Testis (tissue), 3 donors: ENCODE measurements around the gene LMNTD2. TPM values are rescaled to one million over a fixed set of nuclear protein-coding genes. Genes with fewer than 3 reads are reported as not detected.
"Not testable (repeated sequence)": the region's sequence is repeated elsewhere in the genome, so short reads cannot be mapped to it uniquely, and the experiment has no call there.

Experiments used
- DNase-seq: peaks from one replicate; pipeline ENCODE4 v3.0.0-alpha.2; 2019
- H3K27ac ChIP-seq, 2 donors: fragments of 200-600 bp; sonication (generic); one replicate each; pipeline ENCODE4 v1.5.1; 2019
- H3K27me3 ChIP-seq: fragments of 200-600 bp; sonication (generic); one replicate; pipeline ENCODE4 v1.5.1; 2019
- H3K36me3 ChIP-seq: fragments of 200-600 bp; sonication (generic); one replicate; pipeline ENCODE4 v1.5.1; 2017; ENCODE audit warnings: low read depth; ENCODE audit errors: missing control alignments
- H3K4me1 ChIP-seq: fragments of 200-600 bp; sonication (generic); one replicate; pipeline ENCODE4 v1.5.1; 2019
- H3K4me3 ChIP-seq, 2 donors: fragments of 200-600 bp; sonication (generic); one replicate each; pipeline ENCODE4 v1.5.1; 2017 to 2019
- H3K9me3 ChIP-seq: fragments of 200-600 bp; sonication (generic); one replicate; pipeline ENCODE4 v1.5.1; 2017
- CTCF ChIP-seq, 3 experiments: fragments of 450-650 bp in 2 of 3; fragments of 200-600 bp in 1 of 3; sonication (generic) in 1 of 3; IDR thresholded peaks; one replicate each; pipeline ENCODE4 v1.5.1; 2016 to 2019; ENCODE audit warnings: antibody characterized with exemption in 3 of 3, mild to moderate bottlenecking in 2 of 3, moderate library complexity in 1 of 3
- POLR2A ChIP-seq: fragments of 450-650 bp; IDR thresholded peaks from one replicate; pipeline ENCODE4 v1.6.1; 2017; ENCODE audit warnings: antibody characterized with exemption, mild to moderate bottlenecking, moderate library complexity
- WGBS, 2 donors: methylation state at CpG; one replicate each; pipeline ENCODE4 v1.1.5; 2018; 5-methylcytosine and 5-hydroxymethylcytosine counted together
- intact Hi-C: fragments of 100-400 bp; cut with DNase I; formaldehyde crosslinking; loops from one replicate; pipeline ENCODE4 v1.15.1; 2023; ENCODE audit warnings: low total_unique reads
- polyA plus RNA-seq: library from polyadenylated mRNA; stranded (reverse); fragments of 350-450 nt; fragmentation: Illumina TruSeq; extraction: RNeasy Lipid Tissue Mini Kit (QIAGEN cat#74804); gene quantifications from one replicate; pipeline ENCODE4 v1.2.3, GENCODE V29; 2014; ENCODE audit warnings: low read depth, low replicate concordance; ENCODE audit not compliant: insufficient read depth
- total RNA-seq, 2 donors: library from RNA; depleted of rRNA; stranded (reverse); fragments of >200 nt; gene quantifications; one replicate each; pipeline ENCODE4 v1.2.3, GENCODE V29; 2016

LMNTD2 gene
- total and polyA plus RNA-seq, 3 donors from 2014 or later = 26.1 to 59.9 (median 29.2) TPM

GRCh38 chr11:574632-575312 lies 14.2 kb upstream of the LMNTD2 start:
- Histone ChIP-seq H3K27me3 (no peaks in the 10 kb centered on the region), H3K4me3 (peak overlapping the region; percentile 72 to 83), H3K36me3 (no peaks in the 10 kb centered on the region), H3K27ac (peak overlapping the region; percentile 75 to 82), H3K4me1 (peaks cover 45% of the 10 kb centered on the region), H3K9me3 (no peaks in the 10 kb centered on the region)
- DNase-seq = peak; percentile 38
- no peak for TF ChIP-seq CTCF (IDR thresholded peaks at IDR 0.05)
- TF ChIP-seq POLR2A = no peak
- WGBS, 2 donors = 9 to 20% methylated on average over 19 to 25 of the region's 25 CpGs
- intact Hi-C loops = no loop called here

DNA sequence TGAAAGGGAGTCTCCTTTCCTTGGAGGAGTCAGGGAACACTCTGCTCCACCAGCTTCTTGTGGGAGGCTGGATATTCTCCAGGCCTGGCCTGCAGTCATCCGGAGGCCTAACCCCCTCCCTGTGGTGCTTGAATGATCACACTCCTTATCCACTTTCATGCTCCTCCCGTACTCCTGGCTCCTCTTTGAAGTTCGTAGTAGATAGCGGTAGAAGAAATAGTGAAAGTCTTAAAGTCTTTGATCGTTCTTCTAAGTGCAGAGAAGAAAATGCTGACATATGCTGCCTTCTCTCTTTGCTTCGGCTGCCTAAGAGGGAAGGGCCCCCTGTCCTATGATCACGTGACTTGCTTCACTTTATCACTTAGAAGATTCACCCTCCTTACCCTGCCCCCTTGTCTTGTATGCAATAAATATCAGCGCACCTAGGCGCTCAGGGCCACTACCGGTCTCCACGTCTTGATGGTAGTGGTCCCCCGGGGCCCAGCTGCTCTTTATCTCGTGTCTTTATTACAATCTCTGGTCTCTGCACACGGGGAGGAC lies 13.6 kb upstream of the LMNTD2 start:
- peak overlapping the region in 1 of 2 donors; percentile 83 for H3K4me3 ChIP-seq
- peak overlapping the region; percentile 8 to 48 for H3K27ac ChIP-seq
- intact Hi-C loops, H3K27me3 ChIP-seq, H3K36me3 ChIP-seq, H3K9me3 ChIP-seq: not testable (repeated sequence)
- peaks cover 44% of the 10 kb centered on the region for H3K4me1 ChIP-seq
- peak; percentile 58 for DNase-seq
- WGBS, 2 donors = 31 to 36% methylated on average over 14 of the region's 14 CpGs

DNA sequence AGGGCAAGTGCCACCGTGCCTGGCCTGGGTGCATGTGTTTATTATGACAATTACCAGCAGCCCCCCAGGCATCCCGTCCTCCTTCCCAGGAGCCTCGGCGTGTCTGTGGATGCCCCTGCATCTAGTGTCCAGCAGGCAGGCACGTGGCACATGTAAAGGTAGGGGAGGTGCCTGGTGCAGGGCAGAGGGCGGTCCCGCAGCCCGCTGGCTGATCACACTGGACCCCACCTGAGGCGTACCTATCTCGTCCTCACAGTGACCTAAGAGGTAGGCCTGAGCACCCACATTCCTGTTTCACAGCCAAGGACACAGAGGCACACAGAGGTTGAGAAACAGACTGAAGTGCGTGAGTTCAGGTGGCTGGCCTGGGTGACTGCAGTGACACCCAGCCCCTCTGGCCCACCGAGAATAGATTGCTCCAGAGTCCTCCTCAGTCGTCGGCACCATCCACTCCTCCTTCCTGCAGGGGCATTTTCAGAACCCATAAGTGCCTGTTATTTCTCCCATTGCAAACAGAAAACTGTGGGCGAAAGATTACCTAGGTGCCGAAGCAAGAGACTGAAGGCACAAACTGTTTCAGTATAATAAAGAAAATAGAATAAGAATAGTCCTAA lies 12.7 kb upstream of the LMNTD2 start:
- no peak for TF ChIP-seq POLR2A
- H3K4me3 ChIP-seq = no peak overlapping the region
- H3K36me3 ChIP-seq = no peaks in the 10 kb centered on the region
- intact Hi-C loops = no loop called here
- no peaks in the 10 kb centered on the region for H3K9me3 ChIP-seq
- no peaks in the 10 kb centered on the region for H3K27me3 ChIP-seq
- H3K4me1 ChIP-seq = peaks cover 39% of the 10 kb centered on the region
- no peak for DNase-seq
- peak overlapping the region; percentile 40 to 48 for H3K27ac ChIP-seq
- WGBS, 2 donors = 63 to 82% methylated on average over 9 to 16 of the region's 16 CpGs

GRCh38 chr11:571802-572185 lies 11.3 kb upstream of the LMNTD2 start:
- H3K9me3 ChIP-seq = no peaks in the 10 kb centered on the region
- TF ChIP-seq CTCF (IDR thresholded peaks at IDR 0.05) = no peak
- TF ChIP-seq POLR2A = no peak
- no peaks in the 10 kb centered on the region for H3K36me3 ChIP-seq
- 81 to 93% methylated on average over 3 to 8 of the region's 8 CpGs for WGBS, 2 donors
- no peaks in the 10 kb centered on the region for H3K27me3 ChIP-seq
- intact Hi-C loops = no loop called here
- no peak overlapping the region for H3K4me3 ChIP-seq
- no peak overlapping the region for H3K27ac ChIP-seq
- no peak for DNase-seq
- peaks cover 33% of the 10 kb centered on the region for H3K4me1 ChIP-seq

DNA sequence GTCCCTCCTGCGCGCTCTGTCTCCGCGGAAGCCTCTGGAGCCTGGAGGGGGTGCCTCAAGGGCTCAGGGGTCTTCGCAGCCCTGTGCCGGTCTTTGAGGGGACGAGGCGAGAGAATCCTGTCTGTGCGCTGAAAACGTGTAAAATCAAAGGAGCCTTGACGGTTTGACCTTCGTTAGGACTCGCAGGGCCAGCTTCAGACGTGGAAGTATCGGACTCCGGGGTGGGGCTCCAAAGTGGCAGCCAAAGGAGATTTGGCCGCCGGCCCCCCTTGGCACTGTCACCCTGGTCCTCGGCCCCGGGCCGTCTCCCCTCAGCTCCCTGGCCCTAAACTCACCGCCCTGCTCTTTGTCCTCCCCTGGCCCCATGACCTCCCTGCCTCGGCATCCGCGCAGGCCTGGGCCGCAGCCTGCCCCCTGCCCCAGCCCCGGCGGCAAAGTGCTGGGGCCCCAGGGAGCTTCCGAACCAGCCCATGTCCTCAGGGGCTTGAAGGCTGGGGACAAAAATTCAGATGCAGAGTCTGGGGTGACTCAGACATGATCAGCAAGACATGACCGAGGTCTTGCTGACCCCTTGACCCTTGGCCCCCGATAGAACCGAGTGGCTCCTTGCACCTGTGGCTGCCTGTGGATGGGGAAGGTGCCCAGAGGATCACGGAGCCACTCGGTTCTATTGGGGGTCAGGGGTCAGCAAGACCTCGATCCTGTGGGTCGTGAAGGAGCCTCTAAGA lies 8.8 kb upstream of the LMNTD2 start:
- DNase-seq = no peak
- 14 to 20% methylated on average over 23 to 36 of the region's 36 CpGs for WGBS, 2 donors
- TF ChIP-seq CTCF (IDR thresholded peaks at IDR 0.05) (no peak), POLR2A (no peak)

More for the DNA sequence above, 8.8 kb upstream of the LMNTD2 start:
- H3K36me3 ChIP-seq = no peaks in the 10 kb centered on the region
- intact Hi-C loops = no loop called here
- H3K27ac ChIP-seq = peak overlapping the region; percentile 86 to 87
- H3K9me3 ChIP-seq = no peaks in the 10 kb centered on the region
- peaks cover 23% of the 10 kb centered on the region for H3K4me1 ChIP-seq
- no peaks in the 10 kb centered on the region for H3K27me3 ChIP-seq
- peak overlapping the region; percentile 61 to 69 for H3K4me3 ChIP-seq
